ENCODE data around the gene CHRNA5.

The CHRNA5 gene

DNA sequence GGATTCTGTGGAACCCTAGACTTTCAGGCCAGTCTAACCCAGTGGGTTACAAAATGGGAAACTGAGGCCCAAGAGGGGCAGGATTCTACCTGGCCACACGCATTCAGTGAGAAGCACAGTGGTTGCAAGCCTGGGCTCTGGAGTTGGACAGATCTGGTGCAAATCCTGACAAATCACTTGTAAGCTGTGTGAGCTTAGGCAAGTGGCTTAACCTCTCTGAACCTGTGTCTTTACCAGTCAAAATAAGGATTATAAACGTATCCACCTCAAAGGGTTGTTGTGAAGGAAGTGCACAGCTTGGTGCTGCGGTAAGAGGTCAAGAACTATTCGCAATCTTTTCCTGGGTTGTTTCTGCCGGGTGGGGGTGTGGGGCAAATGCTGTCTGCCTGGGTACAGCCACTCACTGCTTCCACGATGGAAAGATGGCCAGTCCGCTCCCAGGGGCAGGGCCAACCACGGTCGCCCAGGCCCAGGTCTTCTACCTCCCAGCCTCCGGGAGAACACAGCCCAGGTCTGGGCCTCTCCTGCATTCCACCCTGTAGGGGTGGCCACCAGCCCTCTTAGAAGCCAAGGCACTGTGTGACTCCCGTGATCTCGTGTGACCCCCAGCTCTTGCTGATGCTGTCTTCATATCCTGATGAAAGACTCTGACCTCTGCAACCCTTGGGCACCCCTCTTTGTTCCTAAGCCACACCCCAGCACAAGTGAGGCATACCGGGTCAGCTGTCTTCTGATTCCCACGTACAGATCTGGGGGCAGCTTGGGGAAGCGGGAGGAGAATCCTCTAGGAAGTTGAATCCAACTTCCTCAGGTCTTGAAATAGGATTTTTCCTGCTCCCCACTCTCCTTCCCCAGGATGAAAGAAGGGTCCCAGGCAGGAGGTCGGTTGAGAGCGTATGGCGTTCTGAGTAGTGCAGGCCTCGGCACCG, 54.0 kb downstream of the CHRNA5 start:
- TF ChIP-seq, protein P1, sequence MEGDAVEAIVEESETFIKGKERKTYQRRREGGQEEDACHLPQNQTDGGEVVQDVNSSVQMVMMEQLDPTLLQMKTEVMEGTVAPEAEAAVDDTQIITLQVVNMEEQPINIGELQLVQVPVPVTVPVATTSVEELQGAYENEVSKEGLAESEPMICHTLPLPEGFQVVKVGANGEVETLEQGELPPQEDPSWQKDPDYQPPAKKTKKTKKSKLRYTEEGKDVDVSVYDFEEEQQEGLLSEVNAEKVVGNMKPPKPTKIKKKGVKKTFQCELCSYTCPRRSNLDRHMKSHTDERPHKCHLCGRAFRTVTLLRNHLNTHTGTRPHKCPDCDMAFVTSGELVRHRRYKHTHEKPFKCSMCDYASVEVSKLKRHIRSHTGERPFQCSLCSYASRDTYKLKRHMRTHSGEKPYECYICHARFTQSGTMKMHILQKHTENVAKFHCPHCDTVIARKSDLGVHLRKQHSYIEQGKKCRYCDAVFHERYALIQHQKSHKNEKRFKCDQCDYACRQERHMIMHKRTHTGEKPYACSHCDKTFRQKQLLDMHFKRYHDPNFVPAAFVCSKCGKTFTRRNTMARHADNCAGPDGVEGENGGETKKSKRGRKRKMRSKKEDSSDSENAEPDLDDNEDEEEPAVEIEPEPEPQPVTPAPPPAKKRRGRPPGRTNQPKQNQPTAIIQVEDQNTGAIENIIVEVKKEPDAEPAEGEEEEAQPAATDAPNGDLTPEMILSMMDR (IDR thresholded peaks at IDR 0.05; ENCODE audit: unreplicated experiment in 3 of 3), result no peak
- H3K4me3 Mint-ChIP-seq, result peak overlapping the region; percentile 76 to 81 (median 80)
- H3K27me3 Mint-ChIP-seq (ENCODE audit: low read depth), result peaks cover 69% of the 10 kb centered on the region
- H3K27ac Mint-ChIP-seq, result no peak overlapping the region
- no peaks in the 10 kb centered on the region for H3K36me3 Mint-ChIP-seq (ENCODE audit: low read depth)
- H3K4me1 Mint-ChIP-seq, result peaks cover 11% of the 10 kb centered on the region
- no peaks in the 10 kb centered on the region for H3K9me3 Mint-ChIP-seq

DNA sequence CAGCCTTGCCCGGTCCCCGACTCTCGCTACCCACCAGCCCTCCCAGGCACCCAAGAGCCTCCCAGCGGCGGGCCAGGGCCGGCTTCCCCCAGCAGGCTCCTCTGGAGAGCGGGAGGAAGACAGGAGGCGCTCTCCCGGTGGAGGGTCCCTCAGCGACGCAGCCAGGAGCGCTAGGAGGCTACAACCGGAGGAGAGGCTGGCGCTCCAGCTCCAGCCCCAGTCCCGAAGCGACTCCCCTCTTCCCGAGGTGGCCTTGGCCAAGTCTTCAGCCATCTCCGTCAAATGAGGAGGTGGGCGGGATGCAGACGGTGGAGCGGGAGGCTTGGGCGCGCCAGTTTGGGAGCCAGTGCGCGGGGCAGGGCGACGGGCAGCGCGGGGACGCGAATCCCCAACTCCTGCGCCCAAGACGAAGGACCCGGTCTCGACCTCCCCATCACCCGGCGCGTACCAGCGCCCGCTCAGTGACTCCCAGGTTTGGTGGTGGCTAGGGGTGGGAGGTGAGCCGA, 54.8 kb downstream of the CHRNA5 start:
- H3K27me3 Mint-ChIP-seq (ENCODE audit: low read depth), result peaks cover 71% of the 10 kb centered on the region
- H3K4me1 Mint-ChIP-seq, result peaks cover 11% of the 10 kb centered on the region
- H3K4me3 Mint-ChIP-seq, result peak overlapping the region; percentile 76 to 81 (median 76)
- H3K36me3 Mint-ChIP-seq (ENCODE audit: low read depth), result no peaks in the 10 kb centered on the region
- no peak overlapping the region for H3K27ac Mint-ChIP-seq
- H3K9me3 Mint-ChIP-seq, result no peaks in the 10 kb centered on the region
- TF ChIP-seq, protein P1 (IDR thresholded peaks at IDR 0.05; ENCODE audit: unreplicated experiment in 3 of 3), result peak; percentile 28 to 52 (median 33)

DNA sequence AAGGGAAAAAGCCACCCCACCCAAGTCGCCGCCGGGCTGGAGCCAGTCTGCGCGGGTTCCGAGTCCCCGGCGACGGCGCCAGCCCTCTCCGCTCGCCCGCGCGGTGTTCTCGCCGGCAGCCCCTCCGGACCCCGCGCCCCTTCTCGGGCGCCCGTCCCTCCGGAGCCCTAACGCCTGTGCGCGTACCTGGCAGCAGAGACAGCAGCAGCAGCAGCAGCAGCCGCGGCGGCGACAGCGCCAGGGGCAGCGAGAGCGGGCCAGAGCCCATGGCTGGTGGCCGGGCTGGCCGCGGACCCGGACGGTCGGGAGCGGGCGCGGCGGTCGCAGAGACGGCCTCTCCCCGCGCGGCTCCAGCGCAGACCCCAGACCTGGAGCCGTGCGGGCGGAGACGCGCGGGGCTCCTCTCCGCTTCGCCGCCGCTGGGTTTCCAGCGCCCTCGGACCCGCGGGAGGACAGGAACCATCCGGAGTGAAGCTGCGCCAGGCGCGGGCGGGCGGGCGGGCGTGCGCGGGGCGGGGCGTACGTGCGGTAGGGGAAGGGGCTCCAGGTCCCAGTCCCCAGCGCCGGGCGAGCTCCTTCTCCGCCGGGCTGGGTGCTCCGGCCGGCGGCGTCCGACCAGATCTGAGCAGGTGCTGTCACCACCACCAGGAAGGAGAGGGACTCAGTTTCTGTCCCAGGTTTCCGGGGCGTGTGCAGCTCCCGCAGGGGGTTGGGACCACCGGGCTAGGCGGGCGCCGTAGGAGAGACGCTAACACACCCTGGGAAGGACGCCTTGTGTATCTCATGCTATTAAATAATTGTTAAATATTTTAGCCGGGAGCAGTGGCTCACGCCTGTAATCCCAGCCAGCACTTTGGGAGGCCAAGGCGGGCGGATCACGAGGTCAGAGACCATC, 55.5 kb downstream of the CHRNA5 start, which contains the start of gene CHRNA3:
CHRNA3 (minus strand) TSS at position 470 of the 895 bp plus-strand sequence; CDS start at position 268, 202 bp downstream.
- no peaks in the 10 kb centered on the region for H3K36me3 Mint-ChIP-seq (ENCODE audit: low read depth)
- H3K4me3 Mint-ChIP-seq, result peak within 1 kb of the TSS; percentile 76 to 81 (median 76)
- no peaks in the 10 kb centered on the region for H3K9me3 Mint-ChIP-seq
- TF ChIP-seq, protein P1 (IDR thresholded peaks at IDR 0.05; ENCODE audit: unreplicated experiment in 3 of 3), result no peak
- H3K27ac Mint-ChIP-seq, result no peak within 1 kb of the TSS
- H3K4me1 Mint-ChIP-seq, result peaks cover 11% of the 10 kb centered on the region
- peaks cover 69% of the 10 kb centered on the region for H3K27me3 Mint-ChIP-seq (ENCODE audit: low read depth)

DNA sequence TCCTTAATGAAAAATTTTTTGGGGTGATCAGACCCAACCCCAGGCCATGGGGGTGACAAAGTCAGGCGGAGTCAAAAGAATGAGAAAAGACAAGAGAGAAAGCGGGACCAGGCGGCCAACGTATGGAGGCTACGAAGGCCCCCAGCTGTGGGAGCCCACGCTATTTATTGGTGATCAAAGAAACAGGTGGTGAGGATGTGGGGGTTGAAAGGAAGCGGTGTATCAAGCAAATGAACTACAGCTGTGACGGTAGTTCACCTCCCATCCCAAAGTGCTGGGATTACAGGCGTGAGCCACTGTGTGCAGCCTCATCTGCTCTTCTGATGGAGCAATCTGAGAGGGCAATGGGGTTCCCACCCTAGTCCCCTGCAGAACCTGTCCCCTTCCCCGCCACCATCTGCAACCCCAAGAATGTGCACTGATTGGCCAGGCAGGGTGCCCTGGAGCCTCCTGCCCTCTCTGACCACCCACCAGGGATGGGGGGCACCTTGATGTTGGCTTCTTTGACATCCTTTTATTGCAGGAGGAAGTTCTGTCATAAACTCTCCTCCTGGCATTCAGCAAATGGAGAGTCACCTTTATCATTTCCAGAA, 56.6 kb downstream of the CHRNA5 start:
- Mint-ChIP-seq H3K27ac (no peak overlapping the region), H3K27me3 (ENCODE audit: low read depth) (peaks cover 77% of the 10 kb centered on the region), H3K36me3 (ENCODE audit: low read depth) (no peaks in the 10 kb centered on the region), H3K4me3 (peak overlapping the region; percentile 65 to 74 (median 73)), H3K9me3 (no peaks in the 10 kb centered on the region), H3K4me1 (peaks cover 11% of the 10 kb centered on the region)
- TF ChIP-seq, protein P1 (IDR thresholded peaks at IDR 0.05; ENCODE audit: unreplicated experiment in 3 of 3), result no peak

DNA sequence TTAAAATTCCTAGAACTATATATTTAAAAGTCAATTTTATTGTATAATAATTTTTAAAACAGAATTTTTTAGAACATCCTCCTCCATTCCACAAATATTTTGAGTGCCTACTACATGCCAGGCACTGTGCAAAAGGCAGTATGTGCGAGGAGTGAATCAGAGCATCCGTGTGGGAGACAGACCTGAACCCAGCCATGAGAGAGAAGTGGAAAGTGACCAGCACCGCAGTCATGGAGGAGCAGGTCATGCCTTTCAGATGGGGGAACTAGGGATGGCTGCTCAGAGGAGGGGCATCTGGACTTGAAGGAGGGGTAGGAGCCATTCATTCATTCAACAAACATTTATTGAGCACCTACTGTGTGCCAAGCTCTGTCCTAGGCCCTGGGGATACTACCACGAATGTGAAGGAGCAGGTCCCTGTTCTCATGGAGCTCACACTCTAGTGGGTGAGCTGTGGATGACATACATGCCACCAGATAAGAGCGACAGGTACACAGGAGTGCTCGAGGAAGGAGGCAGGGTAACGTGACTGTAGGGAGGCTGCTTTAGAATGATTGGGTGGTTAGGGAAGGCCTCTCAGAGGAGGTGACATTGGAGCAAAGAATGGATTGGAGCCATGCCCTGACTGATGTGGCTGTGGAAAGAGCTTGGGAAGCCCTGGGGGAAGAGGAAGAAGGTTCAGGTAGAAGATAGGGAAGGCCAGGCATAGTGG, 58.6 kb downstream of the CHRNA5 start:
- Mint-ChIP-seq H3K4me1 (peaks cover 5% of the 10 kb centered on the region), H3K36me3 (ENCODE audit: low read depth) (no peaks in the 10 kb centered on the region), H3K27ac (no peak overlapping the region), H3K27me3 (ENCODE audit: low read depth) (peaks cover 87% of the 10 kb centered on the region), H3K9me3 (no peaks in the 10 kb centered on the region), H3K4me3 (no peak overlapping the region)
- TF ChIP-seq, protein P1 (IDR thresholded peaks at IDR 0.05; ENCODE audit: unreplicated experiment in 3 of 3), result no peak
